ENCODE data around the gene CPHXL2.

- TF ChIP-seq CTCF (IDR thresholded peaks at IDR 0.05) (no peak), POLR2A (IDR thresholded peaks at IDR 0.05) (no peak), POLR2AphosphoS5 (IDR thresholded peaks at IDR 0.05) (no peak)
Observed at GRCh38 chr16:75617121-75617520, 59.7 kb downstream of the CPHXL2 start.
